Brain microvascular endothelial cell (primary cell): ENCODE data around the gene ATOSB.

Experiments used
- DNase-seq: peaks from one replicate; pipeline ENCODE4 v3.0.0-alpha.2; 2020
- H3K27ac ChIP-seq: fragments of 250-450 bp; sonication (Bioruptor Pico); 2 replicates; pipeline ENCODE4 v1.5.1; 2020; ENCODE audit warnings: mild to moderate bottlenecking, moderate library complexity
- H3K27me3 ChIP-seq: fragments of 250-450 bp; sonication (Bioruptor Pico); replicated peaks from 2 replicates; pipeline ENCODE4 v1.5.1; 2020; ENCODE audit warnings: mild to moderate bottlenecking
- H3K36me3 ChIP-seq: fragments of 250-450 bp; sonication (Bioruptor Pico); replicated peaks from 2 replicates; pipeline ENCODE4 v1.5.1; 2020; ENCODE audit warnings: mild to moderate bottlenecking
- H3K4me3 ChIP-seq: 2 replicates; pipeline ENCODE4 v1.5.1; 2011; ENCODE audit warnings: low read depth, mild to moderate bottlenecking, control low read depth, low read length, moderate library complexity
- in situ Hi-C: cut with HindIII; loops from 2 replicates; pipeline ENCODE4 v1.10.0; 2017; ENCODE audit warnings: low sequenced_read_pairs, low pct_ligation_motif_present
- TF ChIP-seq, protein P1 (sequence below): IDR thresholded peaks from 2 replicates; pipeline ENCODE4 v1.5.1; 2011; ENCODE audit warnings: low read depth, mild to moderate bottlenecking, moderate library complexity, low read length, control low read depth, inconsistent platforms; ENCODE audit errors: missing control alignments

The ATOSB gene

DNA sequence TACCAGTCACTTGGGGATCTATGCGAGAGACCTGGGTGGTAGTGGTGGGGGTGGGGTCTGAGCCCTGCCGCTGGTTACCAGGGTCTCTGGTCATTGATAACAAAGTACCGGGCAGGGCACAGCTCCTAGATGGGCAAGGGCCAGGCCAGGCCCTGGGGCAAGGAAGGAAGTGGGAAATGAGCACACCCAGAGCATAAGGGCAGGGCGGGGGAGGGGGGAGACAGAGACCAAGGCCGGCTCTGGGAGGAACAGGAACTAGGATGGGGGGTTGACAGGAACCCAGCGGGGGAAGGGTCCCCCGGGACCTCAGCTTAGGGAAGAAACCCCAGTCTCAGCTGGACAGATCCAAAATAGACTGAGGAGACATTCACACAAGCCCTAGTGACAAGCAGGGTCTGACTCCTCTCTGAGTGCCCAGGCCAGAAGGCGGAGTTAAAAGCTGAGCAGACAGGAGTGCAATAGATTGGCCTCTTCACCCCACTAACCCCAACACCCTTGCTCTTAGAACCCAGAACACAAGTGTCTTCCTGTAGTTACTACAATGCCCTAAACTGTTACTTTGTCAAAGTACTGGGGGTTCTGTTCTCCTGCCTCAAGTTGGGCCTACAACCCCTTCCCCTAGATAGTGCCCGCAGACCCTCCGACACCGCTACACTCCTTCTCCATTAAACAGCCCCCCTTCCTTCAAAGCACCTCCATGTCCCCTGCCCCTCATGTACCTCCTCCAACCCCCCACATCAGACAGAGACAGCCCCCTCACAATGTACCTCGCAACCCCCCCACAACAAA is 628 bp downstream of the ATOSB start:
- TF ChIP-seq, protein P1, sequence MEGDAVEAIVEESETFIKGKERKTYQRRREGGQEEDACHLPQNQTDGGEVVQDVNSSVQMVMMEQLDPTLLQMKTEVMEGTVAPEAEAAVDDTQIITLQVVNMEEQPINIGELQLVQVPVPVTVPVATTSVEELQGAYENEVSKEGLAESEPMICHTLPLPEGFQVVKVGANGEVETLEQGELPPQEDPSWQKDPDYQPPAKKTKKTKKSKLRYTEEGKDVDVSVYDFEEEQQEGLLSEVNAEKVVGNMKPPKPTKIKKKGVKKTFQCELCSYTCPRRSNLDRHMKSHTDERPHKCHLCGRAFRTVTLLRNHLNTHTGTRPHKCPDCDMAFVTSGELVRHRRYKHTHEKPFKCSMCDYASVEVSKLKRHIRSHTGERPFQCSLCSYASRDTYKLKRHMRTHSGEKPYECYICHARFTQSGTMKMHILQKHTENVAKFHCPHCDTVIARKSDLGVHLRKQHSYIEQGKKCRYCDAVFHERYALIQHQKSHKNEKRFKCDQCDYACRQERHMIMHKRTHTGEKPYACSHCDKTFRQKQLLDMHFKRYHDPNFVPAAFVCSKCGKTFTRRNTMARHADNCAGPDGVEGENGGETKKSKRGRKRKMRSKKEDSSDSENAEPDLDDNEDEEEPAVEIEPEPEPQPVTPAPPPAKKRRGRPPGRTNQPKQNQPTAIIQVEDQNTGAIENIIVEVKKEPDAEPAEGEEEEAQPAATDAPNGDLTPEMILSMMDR: no peak
- DNase-seq: peak; percentile 28
- no peaks in the 10 kb centered on the region for H3K36me3 ChIP-seq
- no peaks in the 10 kb centered on the region for H3K27me3 ChIP-seq
- peak overlapping the region; percentile 94 for H3K4me3 ChIP-seq
- in situ Hi-C loops: no loop called here
- H3K27ac ChIP-seq: peak overlapping the region; percentile 89

DNA sequence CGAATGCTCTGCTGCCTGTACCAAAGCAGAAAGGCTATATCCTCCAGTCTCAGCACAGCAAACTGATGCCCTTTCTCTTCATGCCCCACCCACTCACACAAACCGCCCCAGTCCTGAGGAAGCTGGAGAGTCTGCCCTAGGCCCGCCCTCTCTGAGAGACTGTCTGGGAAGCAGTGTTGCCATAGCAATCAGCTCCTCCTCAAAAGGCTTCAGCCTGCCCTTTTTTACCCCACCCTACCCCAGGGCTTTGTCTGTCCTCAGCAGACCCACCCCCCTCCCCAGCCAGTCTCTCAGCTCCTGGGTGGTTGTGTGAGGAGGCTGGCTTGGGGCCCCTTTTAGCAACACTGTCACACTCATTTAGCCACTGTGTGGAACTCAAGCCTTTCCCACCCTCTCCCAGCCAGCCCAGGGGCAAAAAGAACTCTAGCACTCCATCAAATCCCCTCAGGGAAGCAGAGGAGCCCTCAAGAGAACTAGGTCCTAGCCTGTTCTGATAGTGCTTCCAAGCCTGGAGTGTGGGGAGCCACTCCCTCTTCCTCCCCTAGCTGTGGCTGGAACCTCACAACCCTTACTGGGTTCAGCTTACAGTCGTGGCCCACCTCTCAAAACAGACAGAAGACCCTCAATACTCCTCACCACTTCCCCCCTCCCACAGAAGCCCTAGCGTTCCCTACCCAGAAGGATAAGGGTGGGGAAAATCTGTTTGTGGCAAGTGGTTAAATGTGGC is 1.4 kb downstream of the ATOSB start:
- Histone ChIP-seq H3K4me3 (peak overlapping the region; percentile 94), H3K27me3 (no peaks in the 10 kb centered on the region), H3K27ac (peak overlapping the region; percentile 89), H3K36me3 (no peaks in the 10 kb centered on the region)
- TF ChIP-seq, protein P1: no peak
- peak; percentile 98 for DNase-seq
- in situ Hi-C loops: no loop called here

DNA sequence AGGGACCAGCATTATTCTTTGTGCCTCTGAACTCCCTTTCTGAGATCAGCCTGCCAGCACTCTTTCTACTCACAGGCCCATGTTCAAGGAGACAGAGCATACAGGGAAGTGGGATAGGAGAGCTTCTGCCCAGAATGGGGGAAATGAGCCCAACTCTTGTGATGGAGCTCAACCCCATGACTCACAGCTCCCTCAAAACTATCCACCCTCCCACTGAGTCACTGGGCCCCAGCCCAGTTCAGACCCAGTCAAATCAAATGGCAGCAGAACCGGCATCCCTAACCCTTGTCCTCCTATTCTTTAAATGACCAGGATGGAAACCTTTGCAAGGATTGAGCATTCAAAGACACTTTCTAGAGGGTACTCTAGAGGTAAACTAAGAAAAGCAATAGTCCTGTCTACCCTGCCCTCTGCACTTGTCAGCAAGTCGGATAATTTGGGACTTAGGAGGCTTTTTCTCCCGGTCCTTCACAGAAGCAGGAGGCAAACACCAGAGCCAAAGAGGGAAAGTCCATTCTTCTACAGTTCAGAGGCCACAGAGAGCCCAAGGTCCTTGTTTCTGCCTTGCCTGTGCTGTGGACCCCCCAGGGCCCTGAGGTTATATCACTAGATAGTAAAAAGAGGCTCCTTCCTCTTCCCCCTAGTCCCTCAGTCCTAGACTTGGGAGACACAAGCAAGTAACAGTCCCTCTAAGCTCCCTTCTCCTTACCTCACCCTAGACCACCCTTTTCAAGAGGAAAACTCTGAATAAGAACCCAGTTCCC is 3.2 kb downstream of the ATOSB start:
- TF ChIP-seq, protein P1: no peak
- in situ Hi-C loops: no loop called here
- Histone ChIP-seq H3K4me3 (peak overlapping the region; percentile 18), H3K36me3 (peaks cover 11% of the 10 kb centered on the region), H3K27me3 (no peaks in the 10 kb centered on the region), H3K27ac (peak overlapping the region; percentile 87)
- peak; percentile 32 for DNase-seq

DNA sequence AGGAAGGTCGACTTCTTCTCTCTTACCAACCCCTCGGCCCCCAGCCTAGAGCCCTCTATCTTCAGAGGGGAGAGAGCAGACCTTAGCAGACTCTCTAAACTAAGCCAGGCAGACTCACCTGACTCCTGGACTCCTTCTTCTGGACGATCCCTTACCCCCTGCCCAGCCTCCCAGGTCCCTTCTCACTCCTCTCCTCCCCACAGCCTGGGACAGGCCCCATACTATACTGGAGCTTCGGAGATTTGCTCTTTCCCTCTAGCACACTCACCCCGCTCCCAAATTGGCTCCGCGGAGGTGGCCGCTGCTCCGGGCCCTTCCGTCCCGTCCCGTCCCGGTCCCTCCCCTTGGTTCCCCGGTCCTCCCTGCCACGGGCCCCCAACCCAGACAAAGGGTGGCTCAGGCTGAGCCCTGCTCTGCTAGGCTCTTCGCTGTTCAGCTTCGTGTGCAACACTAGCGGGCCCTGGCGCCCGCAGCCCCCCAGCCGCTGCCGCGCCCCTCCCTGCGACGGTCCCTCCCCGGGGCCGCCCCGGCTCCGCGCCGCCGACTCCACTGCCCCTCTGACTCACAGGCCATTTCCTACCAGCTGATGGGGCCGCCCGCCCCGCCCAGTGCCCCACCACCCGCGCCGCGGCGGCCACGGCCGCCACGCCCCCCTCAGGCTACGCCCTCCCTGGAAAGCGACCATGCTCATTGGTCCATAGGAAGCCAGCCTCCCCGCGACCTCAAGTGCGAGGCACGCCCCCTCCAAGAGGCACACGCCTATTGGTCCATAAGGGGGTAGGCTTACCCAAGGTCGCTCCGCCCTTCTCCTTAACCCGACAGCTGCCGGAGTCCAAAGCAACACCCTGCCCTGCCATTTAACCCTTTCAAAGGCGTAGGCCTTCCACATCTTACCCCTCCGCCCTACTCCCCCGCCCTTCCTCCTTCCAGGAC is 4.4 kb downstream of the ATOSB start:
- TF ChIP-seq, protein P1: no peak
- Histone ChIP-seq H3K36me3 (peaks cover 18% of the 10 kb centered on the region), H3K4me3 (peak overlapping the region; percentile 78), H3K27me3 (no peaks in the 10 kb centered on the region), H3K27ac (peak overlapping the region; percentile 96)
- DNase-seq: peak; percentile 99
- in situ Hi-C loops: no loop called here

DNA sequence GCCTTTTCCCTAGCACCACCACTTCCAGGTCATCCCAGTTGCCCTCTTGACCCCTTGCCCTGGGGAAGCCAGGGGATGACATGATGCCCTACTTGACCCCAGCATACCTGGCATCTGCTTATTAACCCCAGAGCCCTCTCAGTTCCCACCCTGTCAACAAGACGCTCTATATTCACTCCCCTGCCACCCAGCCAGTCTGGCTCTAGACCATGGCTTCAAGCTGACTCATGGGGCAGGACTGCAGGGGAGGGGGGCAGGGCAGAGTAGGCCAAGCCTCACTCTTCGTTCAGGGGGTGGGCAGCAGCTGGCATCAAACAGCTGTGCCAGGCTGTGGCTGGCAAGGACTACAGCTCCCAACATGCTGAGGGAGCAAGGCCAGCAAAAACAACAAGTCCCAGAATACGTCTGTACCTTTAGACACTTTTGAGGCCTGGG is 5.3 kb downstream of the ATOSB start:
- Histone ChIP-seq H3K4me3 (peak overlapping the region; percentile 78), H3K27ac (peak overlapping the region; percentile 96), H3K36me3 (peaks cover 27% of the 10 kb centered on the region), H3K27me3 (no peaks in the 10 kb centered on the region)
- in situ Hi-C loops: no loop called here
- TF ChIP-seq, protein P1: no peak
- peak; percentile 49 for DNase-seq
